Measurements from ENCODE around the gene SNTN. TPM values are rescaled to one million over a fixed set of nuclear protein-coding genes. Genes with fewer than 3 reads are reported as not detected.
"Not testable (repeated sequence)": the region's sequence is repeated elsewhere in the genome, so short reads cannot be mapped to it uniquely, and the experiment has no call there.

SNTN gene
- polyA plus RNA-seq (ENCODE audit: insufficient read length) = not detected

GRCh38 chr3:63652066-63652725, at the start of gene SNTN:
TSS of gene SNTN (plus strand) at chr3:63652675. CDS start at chr3:63652688, 13 bp downstream.
- no peak for DNase-seq

- DNase-seq = no peak
Observed at GRCh38 chr3:63607716-63608115, 44.8 kb upstream of the SNTN start.

GRCh38 chr3:63609408-63609807, 43.1 kb upstream of the SNTN start:
- no peak for DNase-seq

GRCh38 chr3:63609834-63610233, 42.6 kb upstream of the SNTN start:
- DNase-seq = no peak

- no peak for DNase-seq
Observed at GRCh38 chr3:63611382-63611781, 41.1 kb upstream of the SNTN start.

GRCh38 chr3:63613561-63613960, 38.9 kb upstream of the SNTN start:
- no peak for DNase-seq

GRCh38 chr3:63617391-63617790, 35.1 kb upstream of the SNTN start:
- no peak for DNase-seq

- DNase-seq = peak; percentile 3
Observed at GRCh38 chr3:63624941-63625560, 27.4 kb upstream of the SNTN start.

- no peak for DNase-seq
Observed at GRCh38 chr3:63631670-63632069, 20.8 kb upstream of the SNTN start.

GRCh38 chr3:63635186-63635585, 17.3 kb upstream of the SNTN start:
- no peak for DNase-seq

- no peak for DNase-seq
Observed at GRCh38 chr3:63639806-63640205, 12.7 kb upstream of the SNTN start.

GRCh38 chr3:63642488-63642887, 10.0 kb upstream of the SNTN start:
- DNase-seq = no peak

GRCh38 chr3:63644212-63644797, 8.2 kb upstream of the SNTN start:
- DNase-seq = no peak

GRCh38 chr3:63644928-63645781, 7.3 kb upstream of the SNTN start:
- DNase-seq = not testable (repeated sequence)

GRCh38 chr3:63654211-63654610, 1.7 kb downstream of the SNTN start:
- no peak for DNase-seq

GRCh38 chr3:63654931-63655330, 2.5 kb downstream of the SNTN start:
- DNase-seq = no peak

GRCh38 chr3:63655519-63655918, 3.0 kb downstream of the SNTN start:
- DNase-seq = no peak

GRCh38 chr3:63656786-63657185, 4.3 kb downstream of the SNTN start:
- DNase-seq = no peak

- no peak for DNase-seq
Observed at GRCh38 chr3:63661242-63661641, 8.8 kb downstream of the SNTN start.

- no peak for DNase-seq
Observed at GRCh38 chr3:63662011-63662410, 9.5 kb downstream of the SNTN start.

GRCh38 chr3:63662500-63662899, 10.0 kb downstream of the SNTN start:
- DNase-seq = no peak

- DNase-seq = no peak
Observed at GRCh38 chr3:63670544-63670943, 18.1 kb downstream of the SNTN start.

- DNase-seq = no peak
Observed at GRCh38 chr3:63673111-63673510, 20.6 kb downstream of the SNTN start.

Data from hindlimb muscle (tissue), 1 donor.